Left ventricle myocardium superior (tissue), 1 donor: ENCODE data around the gene FAM53B. TPM values are rescaled to one million over a fixed set of nuclear protein-coding genes. Genes with fewer than 3 reads are reported as not detected.

Source experiments
- ATAC-seq: fragments of 200-7000 bp; cut with Tn5 transposase; one replicate; pipeline ENCODE4 v1.9.1; 2020; ENCODE audit warnings: mild to moderate bottlenecking, moderate library complexity
- DNase-seq: peaks from one replicate; pipeline ENCODE4 v3.0.0-alpha.2; 2020
- intact Hi-C: fragments of 100-400 bp; cut with micrococcal nuclease; formaldehyde crosslinking; loops from one replicate; pipeline ENCODE4 v1.11.0; 2022
- total RNA-seq: library from RNA; stranded (reverse); fragmentation: NEBNext Ultra II Directional; extraction: Animal tissue kit (Norgen Biotek cat#: 25700); gene quantifications from one replicate; pipeline ENCODE4 v1.2.1, GENCODE V29; 2021
- donor health status: DM: no; HTN: yes; CAD: no; lungs with severe emphysema.

The FAM53B gene
- total RNA-seq, 1 donor from 2014 or later, result 45.3 TPM

DNA sequence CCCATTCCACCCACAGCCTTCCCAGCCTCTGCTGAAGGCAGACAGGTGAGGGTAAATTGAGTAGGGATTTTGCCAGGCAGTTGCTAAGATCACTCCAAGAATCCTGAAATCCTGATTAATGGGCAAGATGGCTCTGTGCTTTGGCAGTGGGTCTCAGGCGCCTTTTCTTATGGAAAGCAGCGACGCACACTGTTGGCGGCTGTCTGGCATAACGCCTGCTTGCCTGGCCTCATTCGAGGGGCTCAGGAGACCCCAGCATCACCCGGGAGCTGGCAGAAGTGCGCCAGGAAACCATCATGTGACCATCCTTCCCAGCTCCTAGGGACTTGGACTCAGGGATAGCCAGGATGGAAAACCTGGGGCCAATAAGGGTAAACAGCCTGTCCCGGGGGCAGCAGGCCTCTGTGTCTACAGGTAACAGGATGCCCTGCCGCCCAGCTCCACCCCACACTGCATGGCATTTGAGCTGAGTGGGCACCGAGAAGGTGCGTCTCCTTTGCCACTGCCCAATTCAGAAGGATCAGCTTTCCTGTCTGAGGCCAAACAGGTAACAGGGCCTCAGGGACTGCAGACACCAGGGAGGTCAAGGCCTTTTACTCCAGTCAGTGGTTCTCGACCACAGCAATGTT is 98.6 kb downstream of the FAM53B start:
- DNase-seq, result peak; percentile 18
- no peak for ATAC-seq
- intact Hi-C loops, result loop anchor here (10.0 kb wide), 1 partner anchor 99 kb away; the partner anchor contains the start of gene FAM53B

DNA sequence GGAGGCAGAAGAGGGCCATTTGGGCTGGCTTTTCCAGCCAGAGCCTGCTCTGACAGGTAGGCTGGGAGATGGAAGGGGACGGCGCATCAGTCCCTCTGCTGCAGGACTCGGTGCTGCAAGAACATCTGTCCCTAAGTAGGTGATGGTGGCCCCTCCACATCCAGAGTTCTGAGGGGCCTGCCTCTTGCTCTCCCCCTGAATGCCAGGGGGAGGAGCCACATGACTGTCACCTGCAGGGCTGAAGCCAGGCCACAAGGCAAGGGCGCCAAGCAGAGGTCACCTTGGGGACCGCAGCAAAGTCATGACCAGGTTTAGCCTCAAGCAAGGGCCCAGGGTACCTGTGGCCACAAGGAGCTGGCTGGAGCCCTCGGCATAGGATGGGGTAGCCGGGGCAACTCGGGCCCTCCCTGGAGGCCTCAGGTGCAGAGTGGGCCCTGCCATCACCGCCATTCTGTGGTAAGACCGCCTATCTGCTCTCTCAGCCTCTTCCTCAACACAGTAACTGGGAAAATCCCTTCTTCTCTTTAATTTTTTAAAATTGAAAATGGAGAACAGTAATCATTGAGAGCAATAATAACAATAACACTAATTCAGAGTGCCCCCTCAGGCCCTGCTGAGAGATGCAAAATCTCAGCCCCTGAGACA is 99.3 kb downstream of the FAM53B start:
- DNase-seq (peak; percentile 38), ATAC-seq (no peak)
- intact Hi-C loops, result loop anchor here (10.0 kb wide), 1 partner anchor 100 kb away; the partner anchor contains the start of gene FAM53B

DNA sequence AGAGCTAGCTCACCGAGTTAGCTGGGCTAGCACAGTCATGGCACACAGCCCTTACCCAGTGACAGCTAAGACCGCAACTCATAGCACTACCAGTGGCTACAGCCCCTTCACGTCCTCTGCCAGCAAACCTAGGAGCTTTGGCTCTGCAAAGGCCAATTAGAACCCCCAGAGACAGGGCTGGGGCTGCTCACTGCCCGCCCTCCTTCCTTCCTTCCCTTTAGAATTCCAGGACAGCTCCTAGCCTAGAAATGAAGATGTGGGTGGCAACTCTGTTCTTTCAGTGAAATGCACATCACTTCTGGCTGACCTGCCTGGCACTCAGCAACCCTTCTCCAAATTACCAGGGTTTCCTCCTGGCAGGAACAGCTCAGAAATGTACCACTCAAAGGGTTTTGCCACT is 99.9 kb downstream of the FAM53B start:
- intact Hi-C loops, result loop anchor here (10.0 kb wide), 1 partner anchor 101 kb away; the partner anchor contains the start of gene FAM53B
- ATAC-seq (no peak), DNase-seq (peak; percentile 20)

DNA sequence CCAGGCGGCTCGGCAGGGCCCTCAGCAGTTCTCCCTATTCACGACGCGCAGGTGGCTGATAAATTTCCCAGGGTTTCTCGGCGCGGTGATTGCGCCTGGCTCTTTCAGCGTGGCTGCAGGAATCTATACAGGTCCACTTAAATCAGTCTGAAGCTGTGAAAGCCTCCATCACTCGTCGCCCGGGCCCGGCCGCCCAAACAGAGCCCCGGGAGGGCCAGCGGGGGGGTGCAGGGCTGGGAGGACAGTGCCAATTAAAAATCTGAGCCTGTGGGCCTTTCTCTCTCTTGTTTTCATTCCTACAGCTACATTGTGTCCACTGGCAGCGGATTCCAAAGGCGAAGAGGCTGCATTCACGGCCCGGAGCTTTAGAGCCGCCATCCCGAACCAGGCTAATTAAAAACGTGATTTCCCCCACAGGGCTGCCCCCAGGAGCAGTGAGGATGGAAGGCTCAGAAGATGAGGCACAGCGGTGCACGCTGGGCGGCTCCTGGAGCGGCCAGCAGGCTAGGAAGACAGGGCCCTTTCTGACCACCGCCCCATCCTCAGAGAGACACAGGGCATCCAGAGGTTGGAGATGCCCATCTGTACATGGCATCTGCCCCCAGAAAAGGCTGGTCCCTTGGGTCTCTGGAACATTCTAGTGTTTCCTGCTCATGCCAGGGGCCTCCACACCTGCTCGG is 100.7 kb downstream of the FAM53B start:
- DNase-seq (peak; percentile 43), ATAC-seq (no peak)
- intact Hi-C loops, result loop anchor here (10.0 kb wide), 1 partner anchor 101 kb away; the partner anchor contains the start of gene FAM53B

DNA sequence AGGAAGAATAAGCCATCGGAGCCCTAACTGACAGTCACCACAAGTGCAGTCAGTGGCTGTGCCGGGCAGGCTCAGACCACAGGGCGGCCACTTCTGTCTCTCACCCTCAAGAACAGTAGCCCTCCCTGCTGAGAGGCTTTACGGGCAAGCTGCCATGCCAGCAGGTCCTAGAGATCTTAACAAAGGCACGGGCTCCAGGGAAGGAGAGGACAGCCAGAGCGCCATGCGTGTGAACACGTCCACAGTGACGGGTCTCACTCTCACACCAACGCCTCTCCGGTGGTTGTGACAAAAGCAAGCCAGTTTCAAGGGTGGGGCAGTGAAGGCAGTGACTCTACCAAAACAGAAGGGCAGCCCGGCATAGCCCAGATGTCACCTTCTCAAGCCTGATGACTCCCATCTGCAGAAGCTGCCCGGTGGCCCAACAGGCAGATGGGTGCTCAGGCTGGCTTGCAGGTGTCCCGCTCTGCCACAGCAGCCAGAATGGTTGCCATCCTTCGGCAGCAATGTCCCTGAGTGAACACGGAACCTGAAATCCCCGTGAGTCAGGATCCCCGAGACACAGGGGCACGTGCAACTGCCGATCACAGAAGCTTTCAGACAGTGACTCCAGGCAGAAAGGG is 102.0 kb downstream of the FAM53B start:
- DNase-seq (peak; percentile 86), ATAC-seq (peak; percentile 70)
- intact Hi-C loops, result loop anchor here (10.0 kb wide), 1 partner anchor 103 kb away; the partner anchor contains the start of gene FAM53B

DNA sequence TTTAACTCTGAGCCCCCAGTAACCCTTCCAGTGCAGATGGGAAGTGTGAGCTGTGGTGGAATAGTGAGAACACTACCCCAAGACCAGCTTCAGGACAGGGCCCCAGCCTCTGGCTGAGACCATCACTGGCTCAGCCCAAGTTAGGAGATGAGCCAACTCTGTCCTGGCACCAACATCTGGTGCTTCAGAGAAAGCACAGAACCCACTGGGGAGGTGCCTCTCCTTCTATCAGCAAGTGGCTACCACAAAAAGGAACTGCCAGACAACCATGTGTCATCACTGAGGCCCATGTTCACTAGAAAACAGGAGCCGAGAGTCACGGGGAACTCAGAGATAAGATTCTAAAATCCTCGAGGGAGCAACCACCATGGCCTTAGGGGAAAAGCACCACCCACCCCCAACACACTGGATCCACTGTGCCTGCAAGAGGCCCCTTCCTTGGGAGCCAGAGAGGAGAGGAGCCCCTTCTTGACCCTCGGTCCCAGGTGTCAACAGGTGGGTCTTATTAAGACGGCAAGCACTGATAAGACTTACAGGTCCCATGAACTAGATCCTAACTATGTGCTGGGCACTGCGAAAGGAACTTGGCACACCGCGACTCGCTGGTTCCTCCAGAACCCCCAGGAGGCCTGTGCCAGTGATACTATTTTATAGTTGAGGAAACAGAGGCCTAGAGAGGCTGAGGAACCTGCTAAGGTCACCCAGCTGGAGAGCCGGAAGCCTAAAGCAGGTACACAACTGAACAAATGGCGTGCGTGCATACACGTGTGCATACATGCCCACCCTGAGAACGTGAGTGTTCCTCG is 102.7 kb downstream of the FAM53B start:
- intact Hi-C loops, result loop anchor here (10.0 kb wide), 1 partner anchor 103 kb away; the partner anchor contains the start of gene FAM53B
- DNase-seq (peak; percentile 74), ATAC-seq (peak; percentile 78)

DNA sequence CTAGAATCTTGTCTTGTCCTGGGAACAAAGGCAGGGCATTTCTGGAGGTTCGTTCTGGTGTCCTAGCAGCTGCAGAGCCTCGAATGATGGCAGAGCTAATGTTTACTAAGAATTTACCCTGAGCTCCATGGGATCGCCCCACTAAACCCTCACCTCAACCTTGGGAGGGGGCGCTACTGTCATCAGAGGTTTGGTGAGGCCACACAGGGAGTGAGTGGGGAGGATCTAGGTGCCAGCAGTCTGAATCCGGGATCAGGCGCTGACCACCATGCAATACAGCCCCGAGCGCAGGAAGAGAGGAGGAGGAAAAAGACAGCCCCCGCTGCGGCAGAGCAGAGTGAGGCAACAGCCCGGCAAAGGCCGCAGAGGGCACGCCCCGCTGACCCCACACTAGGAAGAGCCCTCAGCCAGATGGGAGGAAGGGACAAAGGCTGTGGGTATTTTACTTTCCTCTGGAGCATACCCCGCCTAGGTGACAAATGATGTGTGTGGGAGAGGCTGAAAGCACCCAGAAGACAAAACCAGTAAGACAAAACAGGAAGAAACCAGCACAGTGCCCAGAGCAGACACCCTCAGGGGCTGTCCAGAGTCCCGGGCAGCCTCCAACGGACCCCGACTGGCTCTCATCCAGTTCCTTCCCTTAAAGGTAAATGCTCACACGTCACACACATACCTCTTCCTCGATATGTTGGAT is 103.5 kb downstream of the FAM53B start:
- intact Hi-C loops, result loop anchor here (10.0 kb wide), 1 partner anchor 104 kb away; the partner anchor contains the start of gene FAM53B

DNA sequence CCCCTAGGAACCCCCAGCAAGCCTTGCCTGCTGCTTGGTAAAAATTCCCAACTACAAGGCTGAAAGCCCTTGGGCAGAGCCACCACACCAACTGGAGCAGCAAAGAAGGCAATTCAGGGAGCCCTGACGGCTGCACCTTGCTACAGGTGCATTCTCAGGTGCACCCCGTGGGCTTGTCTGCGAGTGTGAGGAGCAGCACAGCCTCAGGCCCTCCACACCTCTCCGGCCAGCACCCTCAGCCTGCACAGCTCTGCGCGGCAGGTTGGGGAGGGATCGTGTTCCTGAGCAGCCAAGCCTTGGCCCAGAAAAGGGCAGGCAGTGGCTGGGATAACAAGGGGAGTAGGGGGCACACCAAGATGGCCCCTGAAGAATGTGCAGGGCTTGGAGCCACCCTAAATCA is 104.1 kb downstream of the FAM53B start:
- ATAC-seq, result no peak
- peak; percentile 29 for DNase-seq
- intact Hi-C loops, result loop anchor here (10.0 kb wide), 1 partner anchor 105 kb away; the partner anchor contains the start of gene FAM53B

More for the DNA sequence above, 103.5 kb downstream of the FAM53B start:
- ATAC-seq (peak; percentile 4), DNase-seq (peak; percentile 64)

DNA sequence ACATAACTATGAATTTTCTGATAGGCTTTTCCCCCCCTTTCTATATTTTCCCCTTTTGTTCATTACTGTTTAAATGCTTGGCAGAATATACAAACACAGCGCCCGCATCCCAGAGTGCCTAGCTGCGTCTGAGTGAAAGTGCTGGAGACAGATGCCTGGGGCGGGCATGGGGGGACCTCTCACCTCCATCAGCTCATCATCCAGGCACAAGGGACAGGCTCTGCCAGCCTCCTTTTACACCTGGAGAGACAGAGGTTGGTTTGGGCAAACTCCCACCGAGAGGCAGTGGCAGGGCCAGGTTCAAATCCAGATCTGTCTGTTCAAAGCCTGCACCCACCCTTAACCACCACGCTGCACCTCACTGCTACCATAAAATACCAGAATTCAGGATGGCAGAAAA is 104.5 kb downstream of the FAM53B start:
- intact Hi-C loops, result loop anchor here (10.0 kb wide), 1 partner anchor 105 kb away; the partner anchor contains the start of gene FAM53B
- peak; percentile 12 for DNase-seq
- ATAC-seq, result no peak

DNA sequence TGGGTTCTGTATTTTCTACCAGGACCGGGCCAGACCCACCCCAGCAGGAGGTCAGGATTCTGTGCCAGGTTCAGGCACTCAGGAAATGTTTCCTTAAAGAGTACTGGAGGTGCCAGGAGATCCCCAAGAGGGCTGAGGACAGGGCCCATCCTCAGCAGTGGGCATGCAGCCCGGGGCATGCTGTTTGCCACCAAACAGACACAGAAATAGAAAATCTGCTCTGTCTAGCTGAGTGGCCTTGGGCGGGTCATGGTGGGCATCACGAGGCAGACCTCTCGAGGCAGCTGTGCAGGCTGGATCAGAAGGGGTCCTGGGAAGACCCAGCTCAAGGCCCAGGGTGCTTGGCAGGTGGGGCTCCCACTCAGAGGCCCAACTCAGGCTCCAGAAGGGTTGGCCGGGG is 105.0 kb downstream of the FAM53B start:
- intact Hi-C loops, result no loop called here
- DNase-seq (peak; percentile 58), ATAC-seq (peak; percentile 12)

DNA sequence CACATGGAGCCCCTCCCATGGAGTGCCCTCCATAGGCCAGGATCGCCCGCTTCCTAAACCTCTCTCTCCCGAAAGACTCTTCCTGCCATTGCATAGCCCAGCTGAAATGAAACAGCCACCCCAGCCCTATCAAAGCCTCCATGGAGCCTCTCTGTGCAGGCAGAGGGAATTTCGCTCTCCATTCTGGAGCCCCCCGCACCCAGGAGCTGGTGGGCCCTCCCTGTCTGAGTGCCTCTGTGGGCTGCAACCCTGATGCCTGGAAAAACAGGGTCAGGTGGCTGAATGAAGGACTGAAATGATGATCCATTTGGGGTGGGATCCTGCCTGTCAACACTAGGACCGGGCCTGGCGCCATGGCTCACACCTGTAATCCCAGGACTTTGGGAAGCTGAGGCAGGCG is 106.4 kb downstream of the FAM53B start:
- intact Hi-C loops, result no loop called here
- DNase-seq (no peak), ATAC-seq (no peak)

DNA sequence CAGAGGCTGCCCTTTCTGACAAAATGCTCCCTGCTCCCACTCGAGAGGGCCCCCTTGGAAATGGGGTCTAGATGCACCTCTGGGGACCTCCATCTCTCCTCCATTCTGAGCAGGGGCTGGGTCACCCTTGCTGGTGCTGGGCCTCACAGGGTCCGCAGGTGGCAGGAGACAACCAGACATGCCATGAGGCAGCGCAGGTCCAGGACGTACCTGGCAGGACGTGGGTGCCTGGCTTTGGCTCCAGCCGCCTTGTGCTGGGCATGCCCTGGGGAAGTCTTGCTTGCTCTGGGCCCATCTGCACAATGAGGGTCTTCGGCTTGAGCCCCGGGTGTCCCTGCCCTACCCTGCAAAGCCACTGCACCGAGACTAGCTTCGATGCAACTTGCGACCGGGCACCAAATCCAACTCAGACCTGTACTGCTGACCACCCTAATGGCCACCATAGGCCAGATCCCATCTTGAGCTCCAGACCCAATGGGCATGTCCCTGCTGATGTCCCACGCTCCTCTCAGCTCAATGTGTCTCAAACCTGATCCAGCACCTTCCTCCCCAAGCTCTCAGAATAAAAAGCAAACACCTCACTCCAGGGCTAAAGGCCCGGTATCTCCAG is 107.0 kb downstream of the FAM53B start:
- no peak for ATAC-seq
- peak; percentile 34 for DNase-seq
- intact Hi-C loops, result no loop called here

DNA sequence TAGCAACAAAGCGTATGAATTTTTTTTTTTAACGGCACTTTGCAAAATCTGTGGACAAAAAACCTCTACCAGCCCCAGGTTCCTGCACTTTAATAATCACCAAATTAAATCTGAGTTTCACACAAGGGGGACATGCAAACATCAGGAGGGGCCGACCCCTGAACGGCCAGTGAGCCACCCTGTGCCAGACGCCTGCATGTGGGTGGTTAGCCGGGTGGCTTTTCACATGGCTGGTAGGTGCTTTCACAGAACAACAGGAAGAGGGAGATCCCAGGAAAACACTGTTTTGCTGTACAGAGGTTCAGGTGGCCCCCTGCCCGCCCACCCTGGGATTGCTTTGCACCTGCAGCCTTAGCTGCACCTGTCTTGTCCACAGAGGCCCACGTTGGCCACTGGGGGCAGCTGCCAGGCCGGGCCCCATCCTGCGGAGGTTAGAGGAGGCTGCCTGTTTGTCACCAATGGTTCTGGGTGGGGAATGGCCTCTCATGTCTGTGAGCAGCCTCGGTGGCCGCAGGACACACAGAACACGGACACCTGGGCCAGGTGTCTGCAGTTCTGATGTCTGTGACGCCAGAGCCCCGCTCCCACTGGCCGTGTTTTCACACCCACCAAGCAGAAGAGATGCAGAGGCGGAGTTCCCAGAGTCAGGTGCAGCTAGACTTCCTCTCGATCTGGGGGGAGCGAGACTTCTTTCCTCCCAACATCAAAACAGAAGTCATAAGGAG is 107.7 kb downstream of the FAM53B start:
- intact Hi-C loops, result no loop called here
- peak; percentile 28 for DNase-seq
- no peak for ATAC-seq

DNA sequence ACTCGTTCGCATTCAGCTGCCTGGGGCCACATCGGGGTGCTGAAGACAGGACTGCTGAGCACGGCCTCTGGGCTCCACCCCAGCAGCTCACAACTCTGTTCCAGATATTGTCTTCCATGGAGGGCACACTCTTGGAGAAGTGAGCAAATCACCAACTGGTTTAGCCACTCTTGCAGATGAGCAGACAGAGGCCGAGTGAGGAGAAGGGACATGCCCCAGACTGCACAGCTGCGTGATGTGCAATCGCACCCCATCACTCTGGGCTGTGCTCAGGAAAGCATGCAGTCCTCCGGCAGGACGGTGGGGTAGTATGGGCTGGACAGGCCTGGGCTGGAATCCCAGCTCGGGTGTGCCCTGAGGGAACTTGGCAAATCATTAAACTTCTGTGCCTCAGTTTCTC is 111.6 kb downstream of the FAM53B start:
- ATAC-seq (peak; percentile 7), DNase-seq (peak; percentile 19)
- intact Hi-C loops, result no loop called here

DNA sequence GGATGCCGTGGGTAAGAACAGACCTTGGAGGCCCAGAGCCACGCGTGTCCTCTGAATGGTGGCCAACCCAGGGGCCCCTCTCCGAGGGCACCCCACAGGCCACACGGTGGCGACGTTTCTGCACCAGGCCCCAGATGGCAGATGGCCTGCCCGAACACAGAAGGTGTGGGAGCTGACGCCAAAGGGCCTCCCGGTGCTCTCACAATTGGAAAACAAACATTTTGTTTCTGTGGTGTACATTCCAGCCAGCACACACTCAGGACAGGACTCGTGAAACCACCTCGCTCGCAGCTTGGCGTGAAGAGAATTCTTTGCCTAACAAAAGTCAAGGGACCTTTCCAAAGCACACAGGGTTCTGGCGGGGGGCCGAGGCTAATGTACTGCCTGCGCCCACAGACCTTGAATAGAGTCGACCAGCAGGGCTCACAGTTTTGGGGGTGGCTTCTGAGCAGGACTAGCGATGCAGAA is 112.1 kb downstream of the FAM53B start:
- DNase-seq (peak; percentile 77), ATAC-seq (peak; percentile 71)
- intact Hi-C loops, result no loop called here

DNA sequence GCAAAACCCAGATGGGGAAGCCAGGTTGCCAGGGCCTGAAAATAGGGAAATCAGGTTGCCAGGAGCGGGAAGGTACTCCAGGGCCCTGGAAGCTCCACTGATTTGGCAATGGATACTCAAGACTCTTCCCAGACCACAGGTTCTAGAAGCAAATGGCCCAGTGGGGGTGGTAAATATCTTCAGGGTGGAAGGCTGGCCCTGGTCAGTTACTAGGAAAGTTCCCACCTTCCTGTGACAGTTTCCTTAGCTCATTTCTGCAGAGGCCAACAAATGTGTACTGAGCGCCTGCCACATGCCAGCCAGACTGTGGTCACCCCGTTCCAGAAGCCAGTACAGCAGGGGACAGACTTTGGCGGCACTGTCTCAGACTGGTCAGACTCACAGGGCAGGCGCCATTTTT is 113.6 kb downstream of the FAM53B start:
- ATAC-seq (no peak), DNase-seq (no peak)
- intact Hi-C loops, result no loop called here

DNA sequence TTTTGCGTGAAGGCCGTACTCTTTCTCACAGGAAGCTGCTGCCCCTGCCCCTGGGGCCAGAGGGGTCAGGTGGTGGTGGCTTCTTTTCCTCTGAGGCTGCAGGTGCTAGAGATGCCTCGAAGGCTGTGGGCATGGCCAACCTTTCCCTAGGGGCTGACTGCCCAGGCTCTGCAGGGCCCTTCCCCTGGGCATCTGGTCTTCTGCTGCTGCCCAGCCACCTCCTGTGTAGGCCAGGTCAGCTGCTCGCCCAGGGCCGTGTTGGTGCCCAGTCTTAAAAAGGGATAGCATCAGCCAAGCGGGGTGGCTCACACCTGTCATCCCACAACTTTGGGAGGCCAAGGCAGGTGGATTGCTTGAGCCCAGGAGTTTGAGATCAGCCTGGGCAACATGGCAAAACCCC is 114.3 kb downstream of the FAM53B start:
- ATAC-seq (no peak), DNase-seq (no peak)

More for the DNA sequence above, 114.3 kb downstream of the FAM53B start:
- intact Hi-C loops, result no loop called here
